Natural killer cell (primary cell): ENCODE data around the gene LRRC57. TPM values are rescaled to one million over a fixed set of nuclear protein-coding genes. Genes with fewer than 3 reads are reported as not detected.
"Not testable (repeated sequence)": the region's sequence is repeated elsewhere in the genome, so short reads cannot be mapped to it uniquely, and the experiment has no call there.

ENCODE experiments used
- ATAC-seq, 3 donors: fragments of 150-1000 bp in 2 of 3; fragments of 200-7000 bp in 1 of 3; cut with Tn5 transposase; 1 replicate in 1 of 3; 2 replicates in 2 of 3; pipeline ENCODE4 v1.10.0; 2021; ENCODE audit warnings: mild to moderate bottlenecking in 2 of 3, moderate library complexity in 2 of 3
- DNase-seq, 2 donors: peaks; one replicate each; pipeline versions ENCODE4 v3.0.0 to v3.0.0-alpha.2; 2013 to 2021; ENCODE audit warnings: mixed read lengths in 1 of 2
- H3K27ac ChIP-seq: one replicate; pipeline ENCODE4 v1.5.1; 2013; ENCODE audit warnings: mild to moderate bottlenecking, low read length
- H3K27me3 ChIP-seq: one replicate; pipeline ENCODE4 v1.6.1; 2013; ENCODE audit warnings: low read length; ENCODE audit not compliant: control insufficient read depth, insufficient read depth
- H3K36me3 ChIP-seq: one replicate; pipeline ENCODE4 v1.6.1; 2013; ENCODE audit warnings: low read length; ENCODE audit not compliant: control insufficient read depth, insufficient read depth
- H3K4me1 ChIP-seq: one replicate; pipeline ENCODE4 v1.6.1; 2013; ENCODE audit warnings: low read length; ENCODE audit not compliant: control insufficient read depth, insufficient read depth
- H3K4me3 ChIP-seq: one replicate; pipeline ENCODE4 v1.5.1; 2013; ENCODE audit warnings: low read length
- H3K9me3 ChIP-seq: one replicate; pipeline ENCODE4 v1.6.1; 2013; ENCODE audit warnings: low read length; ENCODE audit not compliant: control insufficient read depth, insufficient read depth
- H3K27ac Mint-ChIP-seq, 2 donors: one replicate each; pipeline ENCODE4 v1.8.0; 2022; ENCODE audit warnings: mild to moderate bottlenecking in 2 of 2, mixed read lengths in 2 of 2, moderate library complexity in 1 of 2
- H3K27me3 Mint-ChIP-seq, 2 donors: one replicate each; pipeline ENCODE4 v1.8.0; 2022; ENCODE audit warnings: low read depth in 2 of 2, mixed read lengths in 2 of 2
- H3K36me3 Mint-ChIP-seq: one replicate; pipeline ENCODE4 v1.8.0; 2022; ENCODE audit warnings: mixed read lengths
- H3K4me1 Mint-ChIP-seq, 2 donors: one replicate each; pipeline ENCODE4 v1.8.0; 2022; ENCODE audit warnings: mixed read lengths in 2 of 2
- H3K4me3 Mint-ChIP-seq: one replicate; pipeline ENCODE4 v1.8.0; 2022; ENCODE audit warnings: mild to moderate bottlenecking, moderate library complexity, mixed read lengths
- H3K9me3 Mint-ChIP-seq, 2 donors: one replicate each; pipeline ENCODE4 v1.8.0; 2022; ENCODE audit warnings: mixed read lengths in 2 of 2
- CTCF ChIP-seq: fragments of 200-600 bp; IDR thresholded peaks from one replicate; pipeline ENCODE4 v1.8.0; 2022; ENCODE audit warnings: antibody characterized with exemption
- WGBS: methylation state at CpG from one replicate; pipeline ENCODE4 v1.1.7; 2013; ENCODE audit warnings: missing lambda C conversion rate; ENCODE audit not compliant: insufficient coverage; 5-methylcytosine and 5-hydroxymethylcytosine counted together
- intact Hi-C: fragments of 100-400 bp; cut with micrococcal nuclease; formaldehyde crosslinking; loops from one replicate; pipeline ENCODE4 v1.14.2; 2022
- total RNA-seq, 4 donors: library from RNA; stranded (reverse); fragments of 120-200 nt in 1 of 4; gene quantifications; one replicate each; pipeline versions ENCODE4 v1.2.3 to v1.2.4, GENCODE V29; 2013 to 2022

LRRC57 gene
- total RNA-seq, 3 donors from 2014 or later (not counting 1 experiment from before 2014, with no cell fraction given): 29.4 to 43.9 (median 29.4) TPM

GRCh38 chr15:42558739-42559138 is 10.1 kb upstream of the LRRC57 start:
- TF ChIP-seq CTCF: no peak
- H3K36me3 ChIP-seq: peaks cover 36% of the 10 kb centered on the region
- H3K4me3 Mint-ChIP-seq: no peak overlapping the region
- H3K27me3 ChIP-seq: no peaks in the 10 kb centered on the region
- H3K27ac ChIP-seq: no peak overlapping the region
- DNase-seq (no peak), ATAC-seq (no peak)
- no peaks in the 10 kb centered on the region for H3K27me3 Mint-ChIP-seq
- no peak overlapping the region for H3K4me3 ChIP-seq
- no peaks in the 10 kb centered on the region for H3K9me3 Mint-ChIP-seq
- no peaks in the 10 kb centered on the region for H3K4me1 ChIP-seq
- intact Hi-C loops: no loop called here
- H3K36me3 Mint-ChIP-seq: no peaks in the 10 kb centered on the region
- no peaks in the 10 kb centered on the region for H3K9me3 ChIP-seq
- no peak overlapping the region for H3K27ac Mint-ChIP-seq
- no peaks in the 10 kb centered on the region for H3K4me1 Mint-ChIP-seq
- WGBS: 100% methylated on average over 3 of the region's 3 CpGs

GRCh38 chr15:42556550-42557207 is 8.1 kb upstream of the LRRC57 start:
- 94% methylated on average over 8 of the region's 12 CpGs for WGBS
- H3K4me1 ChIP-seq, H3K9me3 Mint-ChIP-seq, H3K36me3 Mint-ChIP-seq, H3K27ac Mint-ChIP-seq, H3K9me3 ChIP-seq, DNase-seq, H3K4me3 ChIP-seq, H3K27me3 ChIP-seq, H3K4me1 Mint-ChIP-seq, ATAC-seq, H3K27me3 Mint-ChIP-seq, intact Hi-C loops, H3K27ac ChIP-seq, H3K4me3 Mint-ChIP-seq: not testable (repeated sequence)
- peaks cover 25% of the 10 kb centered on the region for H3K36me3 ChIP-seq

- no peaks in the 10 kb centered on the region for H3K9me3 Mint-ChIP-seq
- no peaks in the 10 kb centered on the region for H3K36me3 Mint-ChIP-seq
- peaks cover 12% of the 10 kb centered on the region for H3K4me1 ChIP-seq
- TF ChIP-seq CTCF: no peak
- no peaks in the 10 kb centered on the region for H3K27me3 Mint-ChIP-seq
- no peaks in the 10 kb centered on the region for H3K36me3 ChIP-seq
- WGBS: 100% methylated on average over 1 of the region's 1 CpG
- no peaks in the 10 kb centered on the region for H3K27me3 ChIP-seq
- no peak overlapping the region for H3K4me3 ChIP-seq
- no peak for ATAC-seq
- peak overlapping the region in 1 of 2 donors; percentile 25 for H3K27ac Mint-ChIP-seq
- H3K4me3 Mint-ChIP-seq: no peak overlapping the region
- DNase-seq: no peak
- no peak overlapping the region for H3K27ac ChIP-seq
- H3K4me1 Mint-ChIP-seq: peaks cover 12 to 14% of the 10 kb centered on the region in 2 donors
- no peaks in the 10 kb centered on the region for H3K9me3 ChIP-seq
- intact Hi-C loops: no loop called here
Observed at GRCh38 chr15:42553554-42553953, 5.0 kb upstream of the LRRC57 start.

- H3K36me3 ChIP-seq: peaks cover 4% of the 10 kb centered on the region
- ATAC-seq (no peak), DNase-seq (no peak)
- intact Hi-C loops: loop anchor here (2.0 to 5.0 kb wide), 4 partner anchors 25 to 101 kb away; partner anchors contain the start of genes SNAP23 and STARD9
- 75% methylated on average over 11 of the region's 12 CpGs for WGBS
- Mint-ChIP-seq H3K4me1 (peaks cover 36 to 37% of the 10 kb centered on the region in 2 donors), H3K27me3 (no peaks in the 10 kb centered on the region), H3K4me3 (peak overlapping the region; percentile 99), H3K9me3 (no peaks in the 10 kb centered on the region), H3K27ac (peak overlapping the region in 1 of 2 donors; percentile 94), H3K36me3 (no peaks in the 10 kb centered on the region)
- H3K27me3 ChIP-seq: no peaks in the 10 kb centered on the region
- peaks cover 23% of the 10 kb centered on the region for H3K4me1 ChIP-seq
- H3K9me3 ChIP-seq: no peaks in the 10 kb centered on the region
- TF ChIP-seq CTCF: no peak
- H3K4me3 ChIP-seq: no peak overlapping the region
- H3K27ac ChIP-seq: no peak overlapping the region
Observed at GRCh38 chr15:42549741-42550392, 1.3 kb upstream of the LRRC57 start.
